HT-29 (cell line): ENCODE measurements around the gene MC2R. TPM values are rescaled to one million over a fixed set of nuclear protein-coding genes. Genes with fewer than 3 reads are reported as not detected.

Source experiments
- DNase-seq: peaks from one replicate; pipeline ENCODE4 v3.0.0-alpha.2; 2015; ENCODE audit warnings: low spot score
- total RNA-seq: library from RNA; depleted of rRNA; stranded (reverse); fragments of >200 nt; shearing (Covaris generic); gene quantifications from 2 replicates; pipeline ENCODE4 v1.2.3, GENCODE V29; 2014; rRNA removed

MC2R gene
- not detected in 2 replicates for total RNA-seq

GRCh38 chr18:13915391-13915790, at the start of gene MC2R:
TSS of gene MC2R (minus strand) at chr18:13915536. CDS start at chr18:13885518, 30,018 bp downstream.
- no peak for DNase-seq

GRCh38 chr18:13945811-13946210, 30.5 kb upstream of the MC2R start:
- no peak for DNase-seq

- DNase-seq = no peak
Measured at GRCh38 chr18:13943338-13943737, 28.0 kb upstream of the MC2R start.

- no peak for DNase-seq
Measured at GRCh38 chr18:13940326-13940725, 25.0 kb upstream of the MC2R start.

- no peak for DNase-seq
Measured at GRCh38 chr18:13934676-13935075, 19.3 kb upstream of the MC2R start.

GRCh38 chr18:13934058-13934457, 18.7 kb upstream of the MC2R start:
- no peak for DNase-seq

- DNase-seq = no peak
Measured at GRCh38 chr18:13932285-13933025, 17.1 kb upstream of the MC2R start.

- DNase-seq = no peak
Measured at GRCh38 chr18:13930964-13931363, 15.6 kb upstream of the MC2R start.

- no peak for DNase-seq
Measured at GRCh38 chr18:13923221-13923620, 7.9 kb upstream of the MC2R start.

GRCh38 chr18:13918898-13919297, 3.6 kb upstream of the MC2R start:
- DNase-seq = no peak

GRCh38 chr18:13917401-13917800, 2.1 kb upstream of the MC2R start:
- no peak for DNase-seq

- no peak for DNase-seq
Measured at GRCh38 chr18:13916559-13916958, 1.2 kb upstream of the MC2R start.

GRCh38 chr18:13915995-13916431, 677 bp upstream of the MC2R start:
- no peak for DNase-seq

GRCh38 chr18:13914756-13915155, 580 bp downstream of the MC2R start:
- DNase-seq = no peak

GRCh38 chr18:13914170-13914569, 1.2 kb downstream of the MC2R start:
- DNase-seq = no peak

- no peak for DNase-seq
Measured at GRCh38 chr18:13913205-13913604, 2.1 kb downstream of the MC2R start.

- DNase-seq = no peak
Measured at GRCh38 chr18:13912601-13913000, 2.7 kb downstream of the MC2R start.

- DNase-seq = no peak
Measured at GRCh38 chr18:13910986-13911385, 4.3 kb downstream of the MC2R start.

GRCh38 chr18:13910501-13910900, 4.8 kb downstream of the MC2R start:
- DNase-seq = no peak

- peak; percentile 54 for DNase-seq
Measured at GRCh38 chr18:13909141-13909940, 6.0 kb downstream of the MC2R start.

GRCh38 chr18:13900633-13901032, 14.7 kb downstream of the MC2R start:
- no peak for DNase-seq

- DNase-seq = no peak
Measured at GRCh38 chr18:13895505-13896033, 19.8 kb downstream of the MC2R start.

- DNase-seq = no peak
Measured at GRCh38 chr18:13894531-13894930, 20.8 kb downstream of the MC2R start.
